GM12891 (cell line): ENCODE data around the gene CCDC134.

Experiments used
- PAX5 ChIP-seq: IDR thresholded peaks from 2 replicates; pipeline ENCODE4 v1.6.1; 2011; ENCODE audit warnings: low read length, moderate library complexity, mild to moderate bottlenecking; ENCODE audit not compliant: insufficient read depth, severe bottlenecking
- POLR2A ChIP-seq: IDR thresholded peaks from 2 replicates; pipeline ENCODE4 v1.6.1; 2011; ENCODE audit warnings: low read depth, low read length, control low read depth
- POLR2AphosphoS5 ChIP-seq: IDR thresholded peaks from 2 replicates; pipeline ENCODE4 v1.6.1; 2011; ENCODE audit warnings: low read depth, low read length, control low read depth
- POU2F2 ChIP-seq: IDR thresholded peaks from 2 replicates; pipeline ENCODE4 v1.6.1; 2011; ENCODE audit warnings: low read depth, mild to moderate bottlenecking, control low read depth, low read length, moderate library complexity
- SPI1 ChIP-seq: IDR thresholded peaks from 2 replicates; pipeline ENCODE4 v1.6.1; 2011; ENCODE audit warnings: low read depth, low read length, control low read depth
- TAF1 ChIP-seq: IDR thresholded peaks from 2 replicates; pipeline ENCODE4 v1.6.1; 2011; ENCODE audit warnings: low read depth, low read length, control low read depth

DNA sequence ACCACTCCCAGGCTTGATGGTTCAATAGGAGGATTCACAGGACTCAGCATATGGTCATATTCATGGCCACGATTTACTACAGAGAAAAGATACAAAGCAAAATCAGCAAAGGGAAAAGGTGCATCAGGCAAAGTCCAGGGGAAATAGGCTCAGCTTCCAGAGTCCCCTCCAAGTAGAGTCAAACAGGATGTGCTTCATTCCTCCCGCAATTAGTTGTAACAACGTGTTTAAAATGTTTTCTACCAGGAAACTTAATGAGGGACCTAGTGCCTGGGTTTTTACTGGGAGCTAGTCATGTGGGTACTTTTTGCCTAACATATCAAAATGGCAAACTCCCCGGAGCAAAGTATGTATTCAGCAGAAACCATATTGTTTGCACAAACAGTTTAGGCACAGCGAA is 17.5 kb downstream of the CCDC134 start:
- TF ChIP-seq POLR2A (no peak), POLR2AphosphoS5 (no peak), TAF1 (no peak), PAX5 (no peak), SPI1 (no peak), POU2F2 (no peak)
